NCI-H128 (cell line): ENCODE measurements around the gene SYCE3.
"Not testable (repeated sequence)": the region's sequence is repeated elsewhere in the genome, so short reads cannot be mapped to it uniquely, and the experiment has no call there.

Experiments used
- DNase-seq: peaks from one replicate; lab custom pipeline; 2025; ENCODE audit not compliant: unreplicated experiment; lab: John Stamatoyannopoulos, UW

Gene SYCE3

DNA sequence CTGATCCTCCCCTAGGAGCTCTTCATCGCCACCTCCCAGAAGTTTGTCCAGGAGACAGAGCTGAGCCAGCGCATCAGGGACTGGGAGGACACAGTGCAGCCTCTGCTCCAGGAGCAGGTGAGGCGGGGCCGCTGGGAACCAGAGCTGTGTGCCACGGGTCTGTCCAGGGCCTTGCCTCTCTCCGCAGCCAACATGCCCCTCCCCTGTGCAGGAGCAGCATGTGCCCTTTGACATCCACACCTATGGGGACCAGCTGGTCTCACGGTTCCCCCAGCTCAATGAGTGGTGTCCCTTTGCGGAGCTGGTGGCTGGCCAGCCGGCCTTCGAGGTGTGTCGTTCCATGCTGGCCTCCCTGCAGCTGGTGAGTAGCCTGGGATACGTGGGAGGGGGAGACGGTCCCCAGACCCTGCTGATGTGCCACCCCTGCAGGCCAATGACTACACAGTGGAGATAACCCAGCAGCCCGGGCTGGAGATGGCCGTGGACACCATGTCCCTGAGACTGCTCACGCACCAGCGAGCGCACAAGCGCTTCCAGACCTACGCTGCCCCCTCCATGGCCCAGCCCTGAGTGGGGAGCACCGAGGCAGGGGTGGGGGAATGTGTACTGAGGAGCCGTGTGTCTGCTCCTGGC is 39.8 kb downstream of the SYCE3 start:
- DNase-seq, result no peak

DNA sequence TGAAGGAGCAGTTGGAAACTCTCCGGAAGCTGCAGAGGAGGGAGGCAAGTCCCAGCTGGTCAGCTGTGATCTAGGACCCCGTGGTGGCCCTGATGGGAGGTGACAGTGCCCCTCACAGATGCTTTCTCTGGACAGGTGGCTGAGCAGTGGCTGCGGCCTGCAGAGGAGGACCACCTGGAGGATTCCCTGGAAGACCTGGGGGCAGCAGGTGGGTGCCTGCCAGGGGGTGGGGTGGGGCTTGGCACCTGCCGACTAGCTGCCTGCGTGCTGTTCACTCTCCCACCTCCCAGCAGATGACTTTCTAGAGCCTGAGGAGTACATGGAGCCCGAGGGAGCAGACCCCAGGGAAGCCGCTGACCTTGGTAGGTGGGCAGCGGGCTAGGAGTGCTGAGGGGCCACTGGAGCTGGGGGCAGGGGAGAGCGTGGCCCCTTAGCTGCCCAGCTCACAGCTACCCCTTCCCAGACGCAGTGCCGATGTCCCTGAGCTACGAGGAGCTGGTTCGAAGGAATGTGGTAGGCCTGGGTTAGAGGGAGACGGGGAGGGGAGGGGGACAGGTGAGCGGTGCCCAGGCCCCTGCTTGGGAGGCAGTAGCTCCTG is 40.4 kb downstream of the SYCE3 start:
- DNase-seq, result no peak

DNA sequence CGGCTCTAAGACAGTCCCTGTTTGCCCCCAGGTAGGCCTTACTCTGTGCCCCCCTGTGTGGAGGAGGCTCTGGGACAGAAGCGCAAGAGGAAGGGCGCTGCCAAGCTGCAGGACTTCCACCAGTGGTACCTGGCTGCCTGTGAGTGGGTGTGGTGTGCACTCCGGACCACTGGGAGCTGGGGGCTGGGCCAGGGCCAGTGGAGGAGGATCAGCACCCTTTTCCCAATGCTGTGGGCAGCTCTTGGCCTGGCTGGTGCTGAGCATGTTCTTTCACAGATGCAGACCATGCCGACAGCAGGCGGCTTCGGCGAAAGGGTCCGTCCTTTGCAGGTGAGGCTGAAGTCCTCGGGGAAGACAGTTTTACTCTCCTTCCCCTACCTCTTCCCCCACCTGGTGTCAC is 41.0 kb downstream of the SYCE3 start:
- DNase-seq, result no peak

DNA sequence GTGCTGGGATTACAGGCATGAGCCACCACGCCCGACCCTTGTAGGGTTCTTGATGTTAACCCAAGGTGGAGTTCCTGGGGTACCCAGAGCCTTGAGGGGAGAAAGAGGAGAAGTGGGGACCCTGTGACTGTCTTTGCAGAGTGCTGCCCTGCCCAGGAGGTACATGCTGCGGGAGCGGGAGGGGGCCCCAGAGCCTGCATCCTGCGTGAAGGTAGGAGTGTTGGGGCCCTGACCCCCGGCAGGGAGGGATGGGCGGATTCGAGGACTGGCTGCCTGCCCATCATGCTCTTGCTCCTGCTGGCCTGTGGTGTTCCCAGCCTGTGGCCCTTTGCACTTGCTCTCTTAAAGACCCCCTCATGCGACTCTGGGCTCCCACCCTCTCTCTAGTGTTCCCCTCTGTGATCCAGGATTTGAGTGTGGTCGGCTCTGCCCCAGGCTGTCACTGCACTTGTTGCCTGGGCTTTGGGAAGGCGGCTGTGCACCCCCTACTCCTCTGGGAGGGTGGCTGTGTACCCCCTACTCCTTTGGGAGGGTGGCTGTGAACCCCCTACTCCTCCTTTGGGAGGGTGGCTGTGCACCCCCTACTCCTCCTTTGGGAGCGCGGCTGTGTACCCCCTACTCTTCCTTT is 41.8 kb downstream of the SYCE3 start:
- DNase-seq, result no peak

DNA sequence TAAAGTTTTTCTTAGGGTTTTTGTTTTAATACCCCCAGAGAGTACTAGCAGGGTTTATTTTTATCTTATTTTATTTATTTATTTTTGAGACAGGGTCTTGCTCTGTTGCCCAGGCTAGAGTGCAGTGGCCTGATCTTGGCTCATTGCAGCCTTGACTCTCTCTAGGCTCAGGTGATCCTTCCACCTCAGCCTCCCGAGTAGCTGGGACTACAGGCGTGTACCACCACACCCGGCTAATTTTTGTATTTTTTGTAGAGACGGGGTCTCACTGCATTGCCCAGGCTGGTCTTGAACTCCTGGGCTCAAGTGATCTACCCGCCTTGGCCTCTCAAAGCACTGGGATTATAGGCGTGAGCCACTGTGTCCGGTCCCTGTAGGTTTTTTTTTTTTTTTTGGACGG is 42.5 kb downstream of the SYCE3 start:
- not testable (repeated sequence) for DNase-seq

DNA sequence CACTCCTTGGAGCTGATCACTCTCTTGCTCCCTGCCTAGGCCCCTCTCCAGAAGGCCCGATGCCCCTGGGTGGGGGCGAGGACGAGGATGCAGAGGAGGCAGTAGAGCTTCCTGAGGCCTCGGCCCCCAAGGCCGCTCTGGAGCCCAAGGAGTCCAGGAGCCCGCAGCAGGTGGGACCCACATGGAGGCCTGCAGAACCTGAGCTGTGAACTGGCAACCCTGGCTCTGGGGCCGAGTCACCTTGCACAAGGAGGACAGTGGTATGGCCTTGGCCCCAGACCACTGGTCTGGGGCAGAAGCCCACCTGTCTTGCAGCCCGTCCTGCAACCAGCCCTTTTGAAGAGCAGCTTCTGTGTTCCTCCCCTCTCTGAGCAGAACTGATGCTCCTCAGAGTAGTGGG is 43.6 kb downstream of the SYCE3 start:
- no peak for DNase-seq

DNA sequence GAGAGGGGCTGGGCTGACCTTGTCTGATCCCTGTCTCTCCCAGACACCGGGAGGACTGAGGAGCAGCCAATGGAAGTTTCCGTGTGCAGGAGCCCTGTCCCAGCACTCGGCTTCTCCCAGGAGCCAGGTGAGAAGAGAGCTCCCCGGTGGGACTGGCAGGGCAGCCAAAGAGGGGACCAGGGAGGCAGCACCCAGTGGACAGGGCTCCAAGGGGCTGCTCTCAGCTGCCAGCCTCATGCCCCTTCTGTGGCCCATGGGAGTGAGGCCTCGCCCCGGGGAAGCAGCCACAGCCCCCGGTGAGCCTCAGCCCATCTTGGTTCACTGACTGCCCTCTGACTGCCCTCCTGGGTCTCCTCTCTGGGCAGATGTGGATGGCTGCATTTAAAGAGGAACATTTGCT is 44.1 kb downstream of the SYCE3 start:
- no peak for DNase-seq

DNA sequence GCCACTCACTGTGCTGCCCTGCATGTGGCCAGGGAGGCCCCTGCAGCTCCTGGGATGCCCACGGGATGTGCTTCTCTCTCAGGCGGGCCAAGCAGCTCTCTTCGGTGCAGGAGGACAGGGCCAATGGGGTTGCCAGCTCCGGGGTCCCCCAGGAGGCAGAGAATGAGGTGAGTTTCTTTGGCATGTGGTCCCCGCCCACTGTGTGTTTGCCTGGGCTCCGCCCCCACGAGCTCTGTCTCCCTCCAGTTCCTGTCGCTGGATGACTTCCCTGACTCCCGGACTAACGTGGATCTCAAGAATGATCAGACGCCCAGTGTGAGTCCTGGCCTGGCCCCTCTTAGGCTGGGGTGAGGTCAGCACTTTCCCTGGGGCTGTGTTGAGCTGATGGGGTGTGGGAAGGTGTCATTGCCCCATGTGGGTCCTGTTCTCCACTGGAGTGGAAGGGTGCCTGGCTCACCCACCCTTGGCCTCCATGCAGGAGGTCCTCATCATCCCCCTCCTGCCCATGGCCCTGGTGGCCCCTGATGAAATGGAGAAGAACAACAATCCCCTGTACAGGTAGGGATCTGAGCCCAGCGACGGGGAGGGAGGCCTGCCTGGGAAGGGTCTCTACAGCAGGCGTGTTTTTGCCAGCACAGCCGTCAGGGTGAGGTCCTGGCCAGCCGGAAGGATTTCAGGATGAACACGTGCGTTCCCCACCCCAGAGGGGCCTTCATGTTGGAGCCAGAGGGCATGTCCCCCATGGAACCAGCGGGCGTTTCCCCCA is 45.0 kb downstream of the SYCE3 start:
- DNase-seq, result no peak

DNA sequence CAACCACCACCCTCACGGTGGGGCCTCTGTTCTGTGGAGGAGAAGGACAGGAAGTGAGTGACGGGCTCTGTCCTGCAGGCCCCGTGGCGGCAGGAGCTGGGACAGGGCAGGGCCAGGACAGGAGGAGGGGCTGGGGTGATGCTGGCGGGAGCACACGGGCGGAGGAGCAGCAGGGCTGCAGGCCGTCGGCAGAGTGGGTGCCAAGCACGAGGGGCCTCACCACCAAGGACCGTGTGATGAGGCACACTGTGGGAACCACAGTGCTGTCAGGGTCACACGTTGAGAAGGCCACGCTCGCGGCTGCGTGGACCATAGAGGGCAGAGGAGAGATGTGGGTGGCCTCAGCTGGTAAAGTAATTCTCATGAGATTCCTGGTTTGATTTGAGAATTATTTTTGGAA is 45.8 kb downstream of the SYCE3 start:
- DNase-seq, result no peak

DNA sequence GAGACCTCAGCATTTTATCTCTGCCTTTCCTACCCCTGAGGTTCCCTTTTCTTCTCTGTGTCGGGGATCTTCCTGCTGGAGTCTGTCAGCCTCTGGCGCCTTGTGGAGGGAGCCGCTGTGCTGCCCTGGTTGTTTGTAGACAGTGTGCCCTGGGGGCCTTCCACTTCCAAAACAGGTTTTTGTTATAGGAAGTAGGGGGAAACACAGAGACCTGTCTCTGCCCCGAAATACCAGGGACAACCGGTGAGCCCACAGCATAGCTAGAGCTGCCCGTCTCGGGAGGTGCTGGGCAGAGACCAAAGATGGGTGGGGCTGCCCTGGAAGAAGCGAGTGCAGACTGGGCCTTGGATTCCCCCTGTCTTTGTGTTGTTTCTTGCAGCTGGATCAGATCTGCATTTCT is 46.7 kb downstream of the SYCE3 start:
- DNase-seq, result no peak

DNA sequence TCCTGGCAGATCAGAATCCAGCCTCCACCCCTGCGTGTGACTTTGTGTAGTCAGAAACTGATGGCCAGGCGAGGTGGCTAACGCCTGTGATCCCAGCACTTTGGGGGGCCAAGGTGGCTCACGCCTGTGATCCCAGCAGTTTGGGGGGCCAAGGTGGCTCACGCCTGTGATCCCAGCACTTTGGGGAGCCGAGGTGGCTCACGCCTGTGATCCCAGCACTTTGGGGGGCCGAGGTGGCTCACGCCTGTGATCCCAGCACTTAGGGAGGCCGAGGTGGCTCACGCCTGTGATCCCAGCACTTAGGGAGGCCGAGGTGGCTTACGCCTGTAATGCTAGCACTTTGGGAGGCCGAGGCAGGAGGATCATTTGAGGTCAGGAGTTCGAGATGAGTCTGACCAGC is 49.5 kb downstream of the SYCE3 start:
- DNase-seq, result no peak

DNA sequence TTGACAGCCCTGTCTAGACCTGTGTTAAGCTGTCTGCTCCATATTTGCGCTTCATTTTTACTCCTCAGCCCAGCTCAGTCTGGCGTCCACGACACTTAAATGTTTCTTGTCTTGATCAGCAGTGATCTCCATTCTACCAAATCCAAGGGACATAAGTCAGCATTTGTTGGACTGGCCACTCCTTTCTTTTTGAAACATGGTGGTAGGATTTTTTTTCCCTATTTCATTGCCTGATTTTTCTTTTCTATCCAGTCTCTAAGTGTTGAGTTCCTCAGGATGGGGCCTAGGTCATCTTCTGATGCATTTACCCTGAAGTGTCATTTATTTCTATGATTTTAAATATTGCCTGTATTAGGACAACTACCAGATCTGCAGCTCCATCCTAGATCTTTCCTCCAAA is 53.8 kb downstream of the SYCE3 start:
- DNase-seq, result no peak

DNA sequence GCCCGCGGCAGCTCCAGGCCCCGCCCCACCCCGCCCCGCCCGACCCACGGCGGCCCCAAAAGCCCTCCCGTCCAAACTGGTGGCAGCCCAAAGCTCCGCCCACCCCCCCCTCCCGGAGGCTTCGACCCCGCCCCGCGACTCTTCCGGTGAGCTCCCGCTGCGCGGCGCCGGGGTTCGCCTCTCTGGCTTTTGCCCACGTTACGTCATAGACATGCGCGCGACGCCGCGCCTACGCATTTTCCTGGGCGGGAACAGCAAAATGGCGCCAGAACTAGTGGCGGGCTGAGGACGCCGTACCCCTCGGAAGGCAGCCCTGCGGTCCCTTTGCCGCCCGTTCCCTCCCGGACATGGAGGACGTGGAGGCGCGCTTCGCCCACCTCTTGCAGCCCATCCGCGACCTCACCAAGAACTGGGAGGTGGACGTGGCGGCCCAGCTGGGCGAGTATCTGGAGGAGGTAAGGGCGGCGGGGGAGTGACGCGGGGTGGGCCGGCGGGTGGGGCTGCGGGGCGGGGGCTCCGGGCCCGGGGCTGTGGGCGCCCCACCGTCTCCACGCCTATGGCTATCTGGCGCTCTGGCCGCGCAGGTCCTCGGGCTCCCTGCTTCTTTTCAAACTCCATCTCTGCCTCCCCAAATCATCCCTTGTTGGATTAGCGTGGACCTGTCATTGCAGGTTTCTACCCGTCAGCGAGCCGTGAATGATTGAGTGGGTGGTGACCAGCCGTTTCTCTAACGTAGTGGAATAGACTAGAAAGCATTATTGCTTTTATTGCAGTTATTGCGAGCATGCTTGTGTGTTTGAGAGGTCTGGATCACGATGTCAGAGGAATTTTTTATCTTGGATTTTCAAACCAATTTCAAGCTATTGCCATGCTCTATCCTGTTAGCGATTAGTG is 54.5 kb downstream of the SYCE3 start, which contains the start of gene NCAPH2:
NCAPH2 (plus strand) TSS at position 234 of the 894 bp plus-strand sequence; CDS start at position 348, 114 bp downstream.
- peak; percentile 80 for DNase-seq

DNA sequence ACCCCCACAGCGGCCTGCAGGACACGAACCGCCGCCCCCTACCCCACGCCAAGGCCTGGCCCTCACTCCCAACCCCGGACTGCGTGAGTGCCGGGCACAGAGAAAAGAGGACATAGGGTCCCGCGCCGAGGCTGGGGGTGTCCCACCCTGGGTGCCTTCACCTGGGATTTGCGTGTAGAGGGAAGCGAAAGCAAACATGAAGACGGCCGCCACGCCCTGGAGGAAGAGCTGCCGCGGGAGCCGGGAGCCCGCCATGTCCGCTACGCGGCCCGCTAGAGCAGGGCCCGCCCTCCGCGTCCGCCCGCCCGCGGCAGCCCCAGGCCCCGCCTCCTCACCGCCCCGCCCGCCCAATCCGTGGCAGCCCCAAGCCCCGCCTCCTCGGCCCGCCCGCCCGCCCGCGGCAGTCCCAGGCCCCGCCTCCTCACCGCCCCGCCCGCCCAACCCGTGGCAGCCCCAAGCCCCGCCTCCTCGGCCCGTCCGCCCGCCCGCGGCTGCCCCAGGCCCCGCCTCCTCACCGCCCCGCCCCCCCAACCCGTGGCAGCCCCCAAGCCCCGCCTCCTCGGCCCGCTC is 55.2 kb downstream of the SYCE3 start, which contains the start of gene LMF2:
LMF2 (minus strand) TSS at position 282 of the 570 bp plus-strand sequence; CDS start at position 255, 27 bp downstream.
- no peak for DNase-seq

DNA sequence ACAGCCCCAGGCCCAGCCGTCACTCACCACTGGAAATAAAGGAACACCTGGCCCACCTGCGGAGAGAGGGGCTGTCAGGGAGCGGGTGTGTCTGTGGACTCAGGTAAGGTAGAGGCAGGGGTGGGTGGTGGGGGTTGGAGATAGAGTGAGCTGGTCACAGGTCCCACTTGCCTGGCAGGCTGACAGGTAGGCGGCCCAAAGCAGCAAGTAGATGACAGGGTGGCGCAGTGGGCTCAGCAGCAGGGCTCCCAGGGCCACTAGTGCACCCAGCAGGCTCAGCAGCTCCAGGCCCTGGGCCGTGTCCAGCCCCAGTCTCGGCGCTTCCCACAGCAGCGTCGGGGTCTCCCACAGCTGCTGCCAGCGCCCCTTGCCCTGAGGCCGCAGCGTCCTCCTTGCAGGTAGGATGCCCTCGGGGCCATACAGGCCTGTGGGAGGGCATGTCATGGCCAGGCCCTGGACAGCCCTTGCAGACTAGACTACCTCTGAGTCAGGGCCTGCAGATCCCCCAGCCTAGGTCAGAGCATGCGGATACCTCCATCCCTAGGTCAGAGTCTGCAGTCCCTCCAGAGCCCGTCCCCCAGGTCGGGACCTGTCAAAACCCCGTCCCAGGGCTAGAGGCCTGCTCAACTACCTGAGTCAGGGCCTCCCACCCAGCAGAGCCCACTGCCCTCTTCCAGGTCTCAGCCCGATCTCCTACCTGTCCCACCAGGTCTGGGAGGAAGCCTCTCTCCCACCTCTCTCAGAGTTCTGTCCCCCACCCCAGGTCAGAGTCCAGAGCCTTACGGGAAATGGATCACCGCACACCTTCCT is 55.9 kb downstream of the SYCE3 start:
- DNase-seq, result peak; percentile 19

DNA sequence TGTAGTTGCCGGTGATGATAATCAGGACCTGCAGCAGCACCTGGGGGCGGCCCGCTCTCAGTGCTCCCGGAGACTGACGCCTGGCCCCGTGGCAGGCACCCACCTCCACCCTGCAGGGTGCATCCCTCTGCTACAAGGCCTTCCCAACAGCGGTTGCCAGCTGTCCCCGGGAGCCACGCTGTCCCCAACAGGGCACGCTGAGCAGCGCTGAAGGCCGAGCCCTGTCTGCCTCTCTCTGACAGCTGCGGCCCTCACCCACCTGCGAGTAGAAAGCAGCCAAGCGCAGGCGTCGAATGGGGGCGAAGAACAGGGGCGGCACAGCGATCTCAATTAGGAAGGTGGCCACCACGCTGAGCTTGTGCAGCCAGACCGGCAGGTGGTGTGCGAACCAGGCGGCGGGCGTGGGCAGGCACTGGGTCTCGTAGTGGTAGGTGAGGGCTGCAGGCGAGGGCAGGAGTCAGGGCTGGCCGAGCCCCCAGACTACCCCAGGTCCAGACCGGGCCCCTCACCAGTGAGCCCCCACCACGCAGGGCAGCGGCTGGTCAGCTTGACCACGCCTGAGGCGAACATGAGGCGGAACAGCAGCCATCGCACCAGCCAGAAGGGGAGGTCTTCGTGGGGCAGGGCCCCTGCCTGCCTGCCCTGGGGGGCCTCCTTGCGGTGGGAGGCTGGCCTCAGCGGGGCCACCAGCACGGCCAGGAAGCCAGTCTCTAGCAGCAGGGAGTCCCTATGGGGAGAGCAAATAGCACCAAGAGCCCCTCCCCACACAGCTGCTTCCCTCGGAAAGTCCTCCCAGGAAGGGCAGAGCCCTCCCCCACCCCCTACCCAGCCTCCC is 56.7 kb downstream of the SYCE3 start:
- no peak for DNase-seq

DNA sequence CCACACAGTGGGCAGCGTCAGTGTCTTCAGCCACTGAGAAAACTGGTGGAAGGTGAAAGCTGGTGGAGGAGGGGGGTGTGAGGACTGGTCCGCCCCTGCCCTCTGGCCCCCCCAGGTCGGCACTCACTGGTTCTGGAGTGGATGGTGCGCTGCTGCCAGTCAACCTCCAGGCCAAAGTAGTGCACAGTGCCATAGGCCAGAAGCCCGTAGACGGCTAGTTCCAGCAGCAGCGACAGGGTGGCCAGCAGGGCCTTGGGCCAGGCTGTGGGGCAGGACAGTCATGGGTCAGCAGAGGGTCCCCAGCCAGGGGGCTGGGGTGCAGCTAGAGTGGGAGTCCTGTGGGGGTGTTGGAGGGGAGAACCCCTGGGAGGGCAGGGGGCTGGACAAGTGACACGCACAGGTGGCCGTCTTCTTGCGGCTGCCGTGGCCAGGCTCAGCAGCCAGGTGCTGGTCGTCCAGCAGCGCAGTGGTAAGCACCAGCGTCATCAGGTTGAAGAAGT is 57.4 kb downstream of the SYCE3 start:
- no peak for DNase-seq
